ENCODE measurements around the gene NUP210L. TPM values are rescaled to one million over a fixed set of nuclear protein-coding genes. Genes with fewer than 3 reads are reported as not detected.
A peak's percentile ranks its signal among the peaks of the same experiment; 100 is the strongest.

Gene NUP210L
- total and polyA plus RNA-seq, 4 donors: 0.08 TPM; not detected in 3

GRCh38 chr1:153956997-153957715 lies 197.7 kb downstream of the NUP210L start:
- H3K27me3 ChIP-seq (ENCODE audit: control insufficient read depth in 4 of 4, insufficient read depth in 4 of 4, low read length in 3 of 4): no peaks in the 10 kb centered on the region
- peak overlapping the region; percentile 73 to 89 for H3K9ac ChIP-seq (ENCODE audit: low read depth in 1 of 2, low read length in 2 of 2)
- peak overlapping the region; percentile 91 to 94 for H3K27ac ChIP-seq (ENCODE audit: low read depth in 1 of 2, low read length in 2 of 2)
- no peak for DNase-seq (ENCODE audit: low spot score)
- 34% methylated on average over 6 of the region's 6 CpGs for WGBS
- H3K9me3 ChIP-seq (ENCODE audit: control insufficient read depth in 4 of 4, low read length in 3 of 4): no peaks in the 10 kb centered on the region
- H3K36me3 ChIP-seq (ENCODE audit: control insufficient read depth in 4 of 4, insufficient read depth in 3 of 4, low read depth in 1 of 4, low read length in 3 of 4): peaks cover 0 to 12% (median 6%) of the 10 kb centered on the region in 4 donors
- TF ChIP-seq FOXA1 (IDR thresholded peaks at IDR 0.05) (no peak), RXRA (IDR thresholded peaks at IDR 0.05) (no peak), ATF3 (IDR thresholded peaks at IDR 0.05) (no peak), SP1 (IDR thresholded peaks at IDR 0.05) (no peak), EGR1 (IDR thresholded peaks at IDR 0.05; ENCODE audit: low read depth in 2 of 2) (no peak), MAX (IDR thresholded peaks at IDR 0.05) (no peak), RAD21 (IDR thresholded peaks at IDR 0.05) (no peak), GABPA (IDR thresholded peaks at IDR 0.05 in 1 of 2, conservative IDR thresholded peaks at IDR 0.05 in 1 of 2) (no peak), HNF4G (IDR thresholded peaks at IDR 0.05) (no peak), NR2F2 (IDR thresholded peaks at IDR 0.05) (no peak)
- TF ChIP-seq, protein P1, sequence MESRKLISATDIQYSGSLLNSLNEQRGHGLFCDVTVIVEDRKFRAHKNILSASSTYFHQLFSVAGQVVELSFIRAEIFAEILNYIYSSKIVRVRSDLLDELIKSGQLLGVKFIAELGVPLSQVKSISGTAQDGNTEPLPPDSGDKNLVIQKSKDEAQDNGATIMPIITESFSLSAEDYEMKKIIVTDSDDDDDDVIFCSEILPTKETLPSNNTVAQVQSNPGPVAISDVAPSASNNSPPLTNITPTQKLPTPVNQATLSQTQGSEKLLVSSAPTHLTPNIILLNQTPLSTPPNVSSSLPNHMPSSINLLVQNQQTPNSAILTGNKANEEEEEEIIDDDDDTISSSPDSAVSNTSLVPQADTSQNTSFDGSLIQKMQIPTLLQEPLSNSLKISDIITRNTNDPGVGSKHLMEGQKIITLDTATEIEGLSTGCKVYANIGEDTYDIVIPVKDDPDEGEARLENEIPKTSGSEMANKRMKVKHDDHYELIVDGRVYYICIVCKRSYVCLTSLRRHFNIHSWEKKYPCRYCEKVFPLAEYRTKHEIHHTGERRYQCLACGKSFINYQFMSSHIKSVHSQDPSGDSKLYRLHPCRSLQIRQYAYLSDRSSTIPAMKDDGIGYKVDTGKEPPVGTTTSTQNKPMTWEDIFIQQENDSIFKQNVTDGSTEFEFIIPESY (IDR thresholded peaks at IDR 0.05): no peak
- peaks cover 11 to 62% (median 50%) of the 10 kb centered on the region in 4 donors for H3K4me1 ChIP-seq (ENCODE audit: control insufficient read depth in 4 of 4, insufficient read depth in 4 of 4, low read length in 3 of 4)
- H3K4me3 ChIP-seq (ENCODE audit: low read depth in 1 of 3, low read length in 3 of 3): peak overlapping the region; percentile 68 to 99 (median 89)

DNA sequence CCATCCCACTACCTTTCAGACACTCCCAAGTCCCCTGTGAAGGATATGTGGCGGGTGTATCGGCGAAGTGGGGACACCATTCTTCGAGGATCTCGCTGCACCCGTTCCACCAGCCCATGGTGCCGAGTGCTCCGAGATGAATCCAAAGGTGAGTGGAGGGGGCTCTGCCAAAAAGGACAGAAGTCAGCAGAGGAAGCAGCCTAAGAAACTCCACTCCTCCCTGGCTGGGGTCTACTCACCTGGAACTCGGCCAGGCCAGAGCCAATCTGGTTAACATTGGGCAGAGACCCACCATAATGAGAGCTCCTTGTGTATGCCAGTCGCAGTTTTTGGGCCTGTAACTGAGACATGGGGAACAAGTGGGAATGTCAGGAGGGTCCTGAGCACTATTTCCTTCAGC lies 200.0 kb downstream of the NUP210L start:
- Histone ChIP-seq H3K9me3 (ENCODE audit: control insufficient read depth in 4 of 4, low read length in 3 of 4) (no peaks in the 10 kb centered on the region), H3K27ac (ENCODE audit: low read depth in 1 of 2, low read length in 2 of 2) (peak overlapping the region; percentile 48 to 55), H3K27me3 (ENCODE audit: control insufficient read depth in 4 of 4, insufficient read depth in 4 of 4, low read length in 3 of 4) (no peaks in the 10 kb centered on the region), H3K36me3 (ENCODE audit: control insufficient read depth in 4 of 4, insufficient read depth in 3 of 4, low read depth in 1 of 4, low read length in 3 of 4) (peaks cover 6 to 26% (median 22%) of the 10 kb centered on the region in 4 donors), H3K4me3 (ENCODE audit: low read depth in 1 of 3, low read length in 3 of 3) (no peak overlapping the region), H3K4me1 (ENCODE audit: control insufficient read depth in 4 of 4, insufficient read depth in 4 of 4, low read length in 3 of 4) (peaks cover 10 to 53% (median 46%) of the 10 kb centered on the region in 4 donors), H3K9ac (ENCODE audit: low read depth in 1 of 2, low read length in 2 of 2) (no peak overlapping the region)
- TF ChIP-seq HNF4G (IDR thresholded peaks at IDR 0.05) (no peak), NR2F2 (IDR thresholded peaks at IDR 0.05) (no peak), JUND (IDR thresholded peaks at IDR 0.05) (no peak), GABPA (IDR thresholded peaks at IDR 0.05 in 1 of 2, conservative IDR thresholded peaks at IDR 0.05 in 1 of 2) (no peak), TAF1 (conservative IDR thresholded peaks at IDR 0.05) (no peak), RXRA (IDR thresholded peaks at IDR 0.05) (no peak), ATF3 (IDR thresholded peaks at IDR 0.05) (no peak), SP1 (IDR thresholded peaks at IDR 0.05) (no peak), FOXA1 (IDR thresholded peaks at IDR 0.05) (no peak), HNF4A (conservative IDR thresholded peaks at IDR 0.05) (no peak), EGR1 (IDR thresholded peaks at IDR 0.05; ENCODE audit: low read depth in 2 of 2) (no peak)
- TF ChIP-seq, protein P2, sequence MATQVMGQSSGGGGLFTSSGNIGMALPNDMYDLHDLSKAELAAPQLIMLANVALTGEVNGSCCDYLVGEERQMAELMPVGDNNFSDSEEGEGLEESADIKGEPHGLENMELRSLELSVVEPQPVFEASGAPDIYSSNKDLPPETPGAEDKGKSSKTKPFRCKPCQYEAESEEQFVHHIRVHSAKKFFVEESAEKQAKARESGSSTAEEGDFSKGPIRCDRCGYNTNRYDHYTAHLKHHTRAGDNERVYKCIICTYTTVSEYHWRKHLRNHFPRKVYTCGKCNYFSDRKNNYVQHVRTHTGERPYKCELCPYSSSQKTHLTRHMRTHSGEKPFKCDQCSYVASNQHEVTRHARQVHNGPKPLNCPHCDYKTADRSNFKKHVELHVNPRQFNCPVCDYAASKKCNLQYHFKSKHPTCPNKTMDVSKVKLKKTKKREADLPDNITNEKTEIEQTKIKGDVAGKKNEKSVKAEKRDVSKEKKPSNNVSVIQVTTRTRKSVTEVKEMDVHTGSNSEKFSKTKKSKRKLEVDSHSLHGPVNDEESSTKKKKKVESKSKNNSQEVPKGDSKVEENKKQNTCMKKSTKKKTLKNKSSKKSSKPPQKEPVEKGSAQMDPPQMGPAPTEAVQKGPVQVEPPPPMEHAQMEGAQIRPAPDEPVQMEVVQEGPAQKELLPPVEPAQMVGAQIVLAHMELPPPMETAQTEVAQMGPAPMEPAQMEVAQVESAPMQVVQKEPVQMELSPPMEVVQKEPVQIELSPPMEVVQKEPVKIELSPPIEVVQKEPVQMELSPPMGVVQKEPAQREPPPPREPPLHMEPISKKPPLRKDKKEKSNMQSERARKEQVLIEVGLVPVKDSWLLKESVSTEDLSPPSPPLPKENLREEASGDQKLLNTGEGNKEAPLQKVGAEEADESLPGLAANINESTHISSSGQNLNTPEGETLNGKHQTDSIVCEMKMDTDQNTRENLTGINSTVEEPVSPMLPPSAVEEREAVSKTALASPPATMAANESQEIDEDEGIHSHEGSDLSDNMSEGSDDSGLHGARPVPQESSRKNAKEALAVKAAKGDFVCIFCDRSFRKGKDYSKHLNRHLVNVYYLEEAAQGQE (IDR thresholded peaks at IDR 0.05): no peak
- TF ChIP-seq, protein P1 (IDR thresholded peaks at IDR 0.05): no peak
- DNase-seq (ENCODE audit: low spot score): no peak
- 96% methylated on average over 10 of the region's 10 CpGs for WGBS

Data from liver (tissue), 9 donors.